ENCODE data around the gene ASL.
A peak's percentile ranks its signal among the peaks of the same experiment; 100 is the strongest.
"Not testable (repeated sequence)": the region's sequence is repeated elsewhere in the genome, so short reads cannot be mapped to it uniquely, and the experiment has no call there.

The ASL gene

DNA sequence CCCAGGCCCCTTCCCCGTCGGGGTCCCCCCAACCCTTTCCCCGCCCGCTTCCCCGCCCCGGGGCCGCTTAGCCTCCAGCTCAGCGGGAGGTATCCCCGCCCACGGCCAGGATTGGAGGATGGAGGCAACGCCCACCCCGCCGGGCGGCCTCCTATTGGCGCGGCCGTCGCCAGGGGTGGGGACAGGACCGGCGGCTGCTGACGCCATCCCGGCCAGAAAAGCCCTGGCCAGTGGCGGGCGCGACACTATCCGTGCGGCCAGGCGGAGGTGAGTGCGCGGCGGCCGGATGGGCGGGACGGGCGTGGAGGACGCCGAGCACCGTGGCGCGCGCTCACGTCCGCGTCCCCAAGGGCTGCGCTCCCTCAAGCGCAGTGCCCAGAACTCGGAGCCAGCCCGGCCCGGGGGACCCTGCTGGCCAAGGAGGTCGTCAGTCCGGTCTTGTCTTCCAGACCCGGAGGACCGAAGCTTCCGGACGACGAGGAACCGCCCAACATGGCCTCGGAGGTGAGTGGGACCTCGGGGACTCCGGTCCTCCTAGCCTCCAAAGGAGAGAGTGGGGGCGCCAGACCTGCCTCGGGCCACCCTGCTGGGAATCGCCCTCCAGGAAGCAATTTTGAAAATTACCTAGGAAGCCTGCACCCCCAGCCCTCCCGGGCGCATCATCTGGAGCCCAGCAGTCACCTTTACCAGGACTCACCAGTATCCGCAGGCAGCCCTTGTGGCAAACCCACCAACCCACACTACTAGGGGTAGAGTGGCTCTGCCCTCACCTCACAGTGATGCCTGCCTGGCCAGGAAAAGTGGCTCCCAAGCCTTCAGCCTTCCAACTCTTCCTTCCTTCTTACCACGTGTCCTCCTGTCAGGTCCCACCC, at the start of gene ASL:
Gene ASL (plus strand): TSS at position 230 of the 872 bp plus-strand sequence. CDS start 263 bp downstream, at position 493.
- Histone ChIP-seq H3K4me3 (peak within 1 kb of the TSS; percentile 52 to 85 (median 75)), H3K27ac (peak within 1 kb of the TSS in 19 of 21 experiments; percentile 18 to 84 (median 75))

GRCh38 chr7:66028342-66028741, 47.3 kb upstream of the ASL start:
- H3K27ac ChIP-seq, H3K4me3 ChIP-seq: not testable (repeated sequence)

- no peak overlapping the region for H3K4me3 ChIP-seq
These were observed 41.9 kb upstream of the ASL start for GRCh38 chr7:66033471-66034385.

GRCh38 chr7:66034436-66035010, 41.1 kb upstream of the ASL start:
- not testable (repeated sequence) for H3K4me3 ChIP-seq, H3K27ac ChIP-seq

More at GRCh38 chr7:66033471-66034385, 41.9 kb upstream of the ASL start:
- no peak overlapping the region for H3K27ac ChIP-seq

DNA sequence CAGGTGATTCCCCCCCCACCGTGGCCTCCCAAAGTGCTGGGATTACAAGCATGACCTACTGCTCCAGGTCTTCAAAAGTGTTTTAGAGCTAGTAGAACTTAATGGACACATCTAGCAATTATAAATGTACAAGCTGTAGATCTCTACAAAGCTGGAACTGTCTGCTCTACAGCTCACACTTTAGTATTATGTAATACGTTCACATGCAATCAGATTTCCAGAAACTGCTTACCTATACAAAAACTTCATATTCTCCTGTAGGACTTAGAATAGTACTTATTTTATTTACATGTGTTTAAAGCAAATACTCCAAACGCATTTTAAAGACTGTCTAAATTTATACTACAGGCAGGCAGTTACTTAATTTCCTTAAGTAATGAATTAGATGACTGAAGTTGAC, 39.2 kb upstream of the ASL start:
- no peak overlapping the region for H3K4me3 ChIP-seq
- no peak overlapping the region for H3K27ac ChIP-seq

DNA sequence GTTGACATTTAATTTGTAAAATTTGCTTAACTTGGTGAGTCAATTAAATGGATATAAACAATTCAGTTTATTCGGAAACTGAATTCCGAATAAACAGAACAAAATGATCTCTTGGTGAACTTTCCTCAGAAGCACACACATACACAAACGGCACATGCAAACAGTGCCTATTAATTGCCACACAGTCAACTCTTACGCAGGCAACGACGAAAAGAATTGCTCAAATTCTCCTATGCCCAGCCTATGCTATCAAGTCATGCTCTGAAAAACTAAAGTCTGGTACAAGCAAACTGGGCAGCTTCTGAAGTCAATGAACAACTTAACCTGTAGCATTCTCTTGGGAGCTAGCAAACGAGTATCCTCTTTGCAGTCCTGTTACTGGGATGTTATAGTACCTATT, 38.8 kb upstream of the ASL start:
- no peak overlapping the region for H3K4me3 ChIP-seq
- H3K27ac ChIP-seq = no peak overlapping the region

DNA sequence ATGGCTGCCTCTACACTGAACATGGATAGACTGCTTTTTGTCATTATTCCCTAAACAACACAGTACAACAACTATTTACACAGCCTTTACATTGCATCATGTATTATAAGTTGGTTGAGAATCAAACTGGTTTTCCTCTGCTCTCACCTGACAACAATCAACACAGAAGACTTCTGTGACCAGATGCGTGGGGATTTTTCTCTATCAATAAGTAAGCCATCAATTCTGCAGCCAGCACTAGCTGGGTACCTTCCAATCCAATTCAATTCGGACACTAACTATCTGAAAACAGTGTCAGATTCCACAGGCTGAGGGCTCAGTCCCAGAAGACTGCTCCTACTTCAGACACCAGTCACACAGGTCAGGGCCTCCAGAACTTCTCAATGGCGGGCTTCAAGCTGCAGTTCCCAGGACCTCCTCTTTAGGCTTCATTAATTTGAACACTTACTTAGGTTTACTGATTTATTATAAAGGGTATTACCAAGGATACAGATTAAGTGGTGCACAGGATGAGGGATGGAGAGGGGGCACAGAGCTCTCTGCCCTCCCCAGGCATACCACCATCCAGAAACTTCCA, 36.4 kb upstream of the ASL start:
- no peak overlapping the region for H3K27ac ChIP-seq
- no peak overlapping the region for H3K4me3 ChIP-seq

GRCh38 chr7:66043681-66044497, 31.7 kb upstream of the ASL start:
- Histone ChIP-seq H3K4me3 (peak overlapping the region; percentile 19 to 49 (median 32)), H3K27ac (peak overlapping the region in 4 of 21 experiments; percentile 17 to 49 (median 35))

DNA sequence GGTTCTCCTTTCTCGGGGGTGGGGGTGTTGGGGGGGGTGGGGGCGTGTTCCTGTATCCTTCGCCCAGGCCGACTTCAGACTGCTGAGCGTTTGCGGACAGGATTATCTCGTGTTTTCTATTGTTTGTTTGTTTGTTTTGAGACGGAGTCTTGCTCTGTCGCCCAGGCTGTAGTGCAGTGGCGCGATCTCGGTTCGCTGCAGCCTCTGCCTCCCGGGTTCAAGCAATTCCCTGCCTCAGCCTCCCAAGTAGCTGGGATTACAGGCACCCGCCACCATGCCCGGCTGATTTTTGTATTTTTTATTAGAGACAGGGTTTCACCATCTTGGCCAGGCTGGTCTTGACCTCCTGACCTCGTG, 31.1 kb upstream of the ASL start:
- H3K4me3 ChIP-seq = peak overlapping the region; percentile 19 to 49 (median 32)
- peak overlapping the region in 3 of 21 experiments; percentile 29 to 49 (median 41) for H3K27ac ChIP-seq

GRCh38 chr7:66047426-66047825, 28.2 kb upstream of the ASL start:
- no peak overlapping the region for H3K27ac ChIP-seq

DNA sequence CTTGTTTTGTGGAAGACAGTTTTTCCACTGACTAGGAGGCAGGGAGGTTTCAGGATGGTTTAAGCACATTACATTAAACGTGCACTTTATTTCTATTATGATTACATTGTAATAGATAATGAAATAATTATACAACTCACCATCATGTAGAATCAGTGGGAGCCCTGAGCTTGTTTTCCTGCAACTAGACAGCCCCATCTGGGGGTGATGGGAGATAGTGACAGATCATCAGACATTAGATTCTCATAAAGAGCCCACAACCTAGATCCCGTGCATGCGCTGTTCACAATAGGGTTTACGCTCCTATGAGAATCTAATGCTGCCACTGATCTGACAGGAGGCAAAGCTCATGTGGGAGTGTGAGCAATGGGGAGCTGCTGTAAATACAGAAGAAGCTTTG, 25.7 kb upstream of the ASL start:
- H3K27ac ChIP-seq, H3K4me3 ChIP-seq: not testable (repeated sequence)

More at GRCh38 chr7:66047426-66047825, 28.2 kb upstream of the ASL start:
- H3K4me3 ChIP-seq = no peak overlapping the region

GRCh38 chr7:66050337-66050957, 25.2 kb upstream of the ASL start:
- peak overlapping the region in 1 of 21 experiments; percentile 9 for H3K27ac ChIP-seq
- no peak overlapping the region for H3K4me3 ChIP-seq

- H3K4me3 ChIP-seq = no peak overlapping the region
- no peak overlapping the region for H3K27ac ChIP-seq
These were observed 24.6 kb upstream of the ASL start for GRCh38 chr7:66050990-66051448.

DNA sequence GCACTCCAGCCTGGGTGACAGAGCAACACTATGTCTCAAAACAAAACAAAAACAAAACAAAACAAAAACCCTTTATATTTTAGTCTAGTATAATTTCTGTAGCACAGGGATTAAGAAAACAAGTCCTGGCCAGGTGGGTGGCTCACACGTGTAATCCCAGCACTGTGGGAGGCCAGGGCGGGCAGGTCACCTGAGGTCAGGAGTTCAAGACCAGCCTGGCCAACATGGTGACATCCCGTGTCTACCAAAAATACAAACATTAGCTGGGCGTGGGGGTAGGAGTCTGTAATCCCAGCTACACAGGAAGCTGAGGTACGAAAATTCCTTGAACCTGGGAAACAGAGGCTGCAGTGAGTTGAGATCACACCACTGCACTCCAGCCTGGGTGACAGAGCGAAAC, 23.2 kb upstream of the ASL start:
- Histone ChIP-seq H3K4me3 (no peak overlapping the region), H3K27ac (no peak overlapping the region)

GRCh38 chr7:66054063-66054462, 21.6 kb upstream of the ASL start:
- H3K27ac ChIP-seq = no peak overlapping the region
- H3K4me3 ChIP-seq = no peak overlapping the region

GRCh38 chr7:66055321-66055956, 20.2 kb upstream of the ASL start:
- Histone ChIP-seq H3K4me3 (no peak overlapping the region), H3K27ac (no peak overlapping the region)

DNA sequence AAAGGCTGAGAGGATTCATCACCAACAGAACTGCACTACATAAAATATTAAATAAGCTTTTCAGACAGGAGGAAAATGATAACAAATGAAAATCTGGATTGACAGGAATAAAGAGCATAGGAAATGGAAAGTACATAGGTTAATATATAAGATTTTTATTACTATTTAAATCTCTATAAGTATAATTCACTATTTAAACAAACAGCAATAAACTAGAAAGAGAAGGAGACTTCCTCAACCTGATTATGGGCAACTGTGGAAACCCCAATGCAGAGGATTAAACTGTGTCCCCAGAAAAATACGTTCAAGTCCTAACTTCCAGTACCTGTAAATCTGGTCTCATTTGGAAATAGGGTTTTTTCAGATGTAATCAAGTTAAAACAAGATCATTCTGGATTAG, 14.8 kb upstream of the ASL start:
- Histone ChIP-seq H3K27ac (no peak overlapping the region), H3K4me3 (no peak overlapping the region)

- Histone ChIP-seq H3K4me3 (no peak overlapping the region), H3K27ac (no peak overlapping the region)
These were observed 5.9 kb upstream of the ASL start for GRCh38 chr7:66069732-66070131.

Data from skin epidermis (tissue), 12 donors.